H1 (cell line): ENCODE data around the gene NECAB3. TPM values are rescaled to one million over a fixed set of nuclear protein-coding genes. Genes with fewer than 3 reads are reported as not detected.

ENCODE experiments used
- CTCF ChIA-PET: fragments of 300-600 bp; sonication (Branson Sonifier 250); formaldehyde crosslinking; loops from one replicate; lab custom pipeline; 2021; ENCODE audit not compliant: partially characterized antibody; lab: Charles Lee
- POLR2A ChIA-PET: fragments of 300-600 bp; sonication (Branson Sonifier 250); formaldehyde crosslinking; loops from one replicate; lab custom pipeline; 2021; ENCODE audit warnings: inconsistent platforms; ENCODE audit not compliant: partially characterized antibody; lab: Charles Lee
- DNase-seq, 2 experiments: peaks; one replicate each; pipeline versions ENCODE4 v3.0.0 to v3.0.0-alpha.2; 2010 to 2022; ENCODE audit warnings: low spot score in 2 of 2, low read depth in 1 of 2, mixed read lengths in 1 of 2
- FAIRE-seq: peaks from 2 replicates; lab custom pipeline; 2011; peaks lifted over from hg19 to GRCh38; lab: Jason Lieb, UNC
- H2AFZ ChIP-seq: 2 replicates; pipeline ENCODE4 v1.8.1; 2012; ENCODE audit warnings: low read length, inconsistent platforms
- H2AK5ac ChIP-seq: 2 replicates; pipeline ENCODE4 v1.6.1; 2013; ENCODE audit warnings: low read depth, low read length
- H2BK120ac ChIP-seq: replicated peaks from 2 replicates; pipeline ENCODE3; 2013; ENCODE audit warnings: low read depth, low read length, inconsistent platforms
- H2BK12ac ChIP-seq: 2 replicates; pipeline ENCODE4 v1.6.1; 2013; ENCODE audit warnings: low read depth, low read length
- H2BK15ac ChIP-seq: 2 replicates; pipeline ENCODE4 v1.6.1; 2013; ENCODE audit warnings: low read length
- H2BK20ac ChIP-seq: 2 replicates; pipeline ENCODE4 v1.6.1; 2013; ENCODE audit warnings: low read length
- H2BK5ac ChIP-seq: 2 replicates; pipeline ENCODE4 v1.6.1; 2013; ENCODE audit warnings: low read depth, low read length
- H3K14ac ChIP-seq: 2 replicates; pipeline ENCODE4 v1.6.1; 2013; ENCODE audit warnings: inconsistent platforms; ENCODE audit not compliant: insufficient read length
- H3K18ac ChIP-seq: 2 replicates; pipeline ENCODE4 v1.6.1; 2013; ENCODE audit warnings: low read length; ENCODE audit errors: extremely low read depth
- H3K23ac ChIP-seq: 2 replicates; pipeline ENCODE4 v1.6.1; 2013; ENCODE audit warnings: inconsistent platforms; ENCODE audit not compliant: insufficient read length
- H3K23me2 ChIP-seq: 2 replicates; pipeline ENCODE4 v1.6.1; 2013; ENCODE audit warnings: low read depth, low read length
- H3K27ac ChIP-seq: 2 replicates; pipeline ENCODE4 v1.6.1; 2011; ENCODE audit warnings: low read depth, low read length, inconsistent platforms
- H3K27me3 ChIP-seq, 4 experiments: replicated peaks in 1 of 4; 1 replicate in 1 of 4; 2 replicates in 3 of 4; pipeline versions ENCODE4 v1.6.1 to v1.8.1; 2011 to 2013; ENCODE audit warnings: low read length in 3 of 4, mild to moderate bottlenecking in 3 of 4, inconsistent platforms in 2 of 4, mixed read lengths in 2 of 4, moderate library complexity in 1 of 4; ENCODE audit not compliant: control insufficient read depth in 3 of 4, insufficient read depth in 3 of 4; ENCODE audit errors: extremely low read depth in 1 of 4
- H3K36me3 ChIP-seq, 4 experiments: 2 replicates each; pipeline versions ENCODE4 v1.6.1 to v1.8.1; 2011 to 2013; ENCODE audit warnings: mild to moderate bottlenecking in 4 of 4, low read length in 3 of 4, moderate library complexity in 2 of 4, control low read depth in 1 of 4, inconsistent platforms in 1 of 4; ENCODE audit not compliant: insufficient read depth in 4 of 4, control insufficient read depth in 2 of 4
- H3K4ac ChIP-seq: replicated peaks from 2 replicates; pipeline ENCODE3; 2013; ENCODE audit warnings: low read length, low read depth, mixed read lengths, inconsistent platforms; ENCODE audit not compliant: insufficient read length
- H3K4me1 ChIP-seq, 4 experiments: replicated peaks in 1 of 4; 1 replicate in 1 of 4; 2 replicates in 3 of 4; pipeline versions ENCODE4 v1.6.1 to v1.8.1; 2011 to 2013; ENCODE audit warnings: low read length in 3 of 4, inconsistent platforms in 2 of 4, mixed read lengths in 1 of 4; ENCODE audit not compliant: insufficient read depth in 4 of 4, control insufficient read depth in 3 of 4
- H3K4me2 ChIP-seq, 2 experiments: 2 replicates each; pipeline versions ENCODE4 v1.6.1 to v1.8.1; 2011 to 2013; ENCODE audit warnings: low read depth in 2 of 2, low read length in 2 of 2, control low read depth in 1 of 2, inconsistent platforms in 1 of 2, mild to moderate bottlenecking in 1 of 2; ENCODE audit not compliant: insufficient read depth in 1 of 2
- H3K4me3 ChIP-seq, 4 experiments: fragments of 200-600, 300-600 bp in 1 of 4; sonication (generic), shearing (Covaris generic), sonication (Bioruptor Twin) in 1 of 4; 2 replicates each; pipeline versions ENCODE4 v1.5.1 to v1.8.1; 2011 to 2016; ENCODE audit warnings: low read length in 4 of 4, low read depth in 3 of 4, control low read depth in 2 of 4, inconsistent platforms in 2 of 4, mild to moderate bottlenecking in 2 of 4, mixed read lengths in 1 of 4, moderate library complexity in 1 of 4; ENCODE audit not compliant: insufficient read depth in 2 of 4; ENCODE audit errors: extremely low read depth in 1 of 4
- H3K56ac ChIP-seq: replicated peaks from 2 replicates; pipeline ENCODE3; 2013; ENCODE audit warnings: low read depth, mild to moderate bottlenecking, mixed read lengths, low read length, inconsistent platforms; ENCODE audit not compliant: insufficient read length
- H3K79me1 ChIP-seq: 2 replicates; pipeline ENCODE4 v1.6.1; 2013; ENCODE audit warnings: low read depth, low read length, control low read depth
- H3K79me2 ChIP-seq, 2 experiments: 2 replicates each; pipeline versions ENCODE4 v1.6.1 to v1.8.1; 2012 to 2013; ENCODE audit warnings: low read length in 2 of 2, mild to moderate bottlenecking in 2 of 2, inconsistent platforms in 1 of 2; ENCODE audit not compliant: insufficient read depth in 2 of 2, control insufficient read depth in 1 of 2
- H3K9ac ChIP-seq, 4 experiments: replicated peaks in 1 of 4; 1 replicate in 1 of 4; 2 replicates in 3 of 4; pipeline versions ENCODE4 v1.6.1 to v1.8.1; 2011 to 2013; ENCODE audit warnings: low read depth in 3 of 4, low read length in 3 of 4, control low read depth in 2 of 4, mild to moderate bottlenecking in 2 of 4, moderate library complexity in 2 of 4, inconsistent platforms in 1 of 4; ENCODE audit errors: extremely low read depth in 1 of 4
- H3K9me3 ChIP-seq, 2 experiments: 2 replicates each; pipeline versions ENCODE4 v1.6.1 to v1.8.1; 2012 to 2013; ENCODE audit warnings: mild to moderate bottlenecking in 2 of 2, moderate library complexity in 2 of 2, control low read depth in 1 of 2, inconsistent platforms in 1 of 2, low read depth in 1 of 2, low read length in 1 of 2, mixed read lengths in 1 of 2; ENCODE audit not compliant: insufficient read depth in 2 of 2
- H4K20me1 ChIP-seq, 2 experiments: replicated peaks in 1 of 2; 2 replicates each; pipeline versions ENCODE3 to v1.8.1; 2011 to 2013; ENCODE audit warnings: inconsistent platforms in 2 of 2, low read length in 2 of 2, mild to moderate bottlenecking in 1 of 2; ENCODE audit not compliant: insufficient read depth in 2 of 2, control insufficient read depth in 1 of 2
- H4K5ac ChIP-seq: 2 replicates; pipeline ENCODE4 v1.6.1; 2013; ENCODE audit warnings: low read length, low read depth, mixed read lengths, inconsistent platforms; ENCODE audit not compliant: insufficient read length
- H4K8ac ChIP-seq: 2 replicates; pipeline ENCODE4 v1.8.0; 2013; ENCODE audit warnings: mild to moderate bottlenecking, moderate library complexity, low read length, inconsistent platforms; ENCODE audit not compliant: insufficient read depth; ENCODE audit errors: extremely low read depth
- H4K91ac ChIP-seq: replicated peaks from 2 replicates; pipeline ENCODE3; 2013; ENCODE audit warnings: low read length, mixed read lengths, inconsistent platforms; ENCODE audit not compliant: insufficient read length
- BACH1 ChIP-seq: IDR thresholded peaks from 2 replicates; pipeline ENCODE4 v1.6.1; 2012; ENCODE audit warnings: low read length, improper control_type of control experiment
- CHD2 ChIP-seq: IDR thresholded peaks from 2 replicates; pipeline ENCODE4 v1.6.1; 2012; ENCODE audit warnings: low read length, improper control_type of control experiment
- GABPA ChIP-seq: IDR thresholded peaks from 2 replicates; pipeline ENCODE4 v1.6.1; 2011; ENCODE audit warnings: mild to moderate bottlenecking, low read length, moderate library complexity, borderline replicate concordance; ENCODE audit not compliant: insufficient read depth
- POLR2A ChIP-seq, 2 experiments: IDR thresholded peaks; 1 replicate in 1 of 2; 2 replicates in 1 of 2; pipeline ENCODE4 v1.6.1; 2011; ENCODE audit warnings: low read depth in 2 of 2, low read length in 2 of 2, mild to moderate bottlenecking in 2 of 2; ENCODE audit errors: control extremely low read depth in 1 of 2
- RAD21 ChIP-seq, 2 experiments: IDR thresholded peaks in 1 of 2; conservative IDR thresholded peaks in 1 of 2; 2 replicates each; pipeline ENCODE4 v1.6.1; 2011; ENCODE audit warnings: low read depth in 2 of 2, low read length in 2 of 2, improper control_type of control experiment in 1 of 2, inconsistent platforms in 1 of 2, mild to moderate bottlenecking in 1 of 2, moderate library complexity in 1 of 2
- SAP30 ChIP-seq: fragments of 300-600 bp; sonication (generic); IDR thresholded peaks from 2 replicates; pipeline ENCODE4 v1.7.1; 2012; ENCODE audit warnings: low read length, moderate library complexity, mild to moderate bottlenecking, inconsistent platforms; ENCODE audit not compliant: insufficient read depth, insufficient replicate concordance
- TAF7 ChIP-seq: optimal IDR thresholded peaks from 2 replicates; pipeline ENCODE3; 2011; ENCODE audit warnings: low read depth, mild to moderate bottlenecking, inconsistent platforms, low read length, moderate library complexity, borderline replicate concordance
- YY1 ChIP-seq: IDR thresholded peaks from 2 replicates; pipeline ENCODE4 v1.6.1; 2011; ENCODE audit warnings: low read depth, mild to moderate bottlenecking, low read length
- WGBS, 2 experiments: shearing (Covaris generic) in 1 of 2; methylation state at CpG; one replicate each; pipeline versions ENCODE4 v1.1.6 to v1.1.7; 2013 to 2015; ENCODE audit warnings: low lambda C conversion rate in 2 of 2, mixed read lengths in 2 of 2, inconsistent platforms in 1 of 2, low coverage in 1 of 2, missing lambda C conversion rate in 1 of 2; ENCODE audit not compliant: insufficient replicate concordance in 2 of 2, insufficient coverage in 1 of 2, insufficient read length in 1 of 2; ENCODE audit errors: extremely low coverage in 1 of 2, missing lambda C conversion rate in 1 of 2; 5-methylcytosine and 5-hydroxymethylcytosine counted together
- polyA plus RNA-seq, 7 experiments: library from polyadenylated mRNA; depleted of rRNA in 3 of 7; stranded (reverse) in 5 of 7; unstranded in 2 of 7; fragments of >200 nt in 5 of 7; fragments of 200-250 nt in 2 of 7; gene quantifications; 1 replicate in 5 of 7; 2 replicates in 1 of 7; 4 replicates in 1 of 7; pipeline versions ENCODE4 v1.2.1 to v1.2.3, GENCODE V29; 2011 to 2013; ENCODE audit warnings: missing spikeins in 2 of 7, mixed read lengths in 2 of 7
- total RNA-seq: library from RNA; stranded (reverse); fragmentation: NEBNext Ultra II Directional; extraction: Animal tissue kit (Norgen Biotek cat#: 25700); gene quantifications from 2 replicates; pipeline ENCODE4 v1.2.1, GENCODE V29; 2021
- TF ChIP-seq, protein P1 (sequence below): IDR thresholded peaks from 2 replicates; pipeline ENCODE4 v1.6.1; 2012; ENCODE audit warnings: low read length, inconsistent platforms
- TF ChIP-seq, protein P2 (sequence below): IDR thresholded peaks from 2 replicates; pipeline ENCODE4 v1.6.1; 2012; ENCODE audit warnings: inconsistent platforms

NECAB3 gene
- total and polyA plus RNA-seq, 2 of the 8 experiments (the other 6 are each of a cell fraction or from before 2014, with no cell fraction given) = 20.5 to 46.2 TPM

DNA sequence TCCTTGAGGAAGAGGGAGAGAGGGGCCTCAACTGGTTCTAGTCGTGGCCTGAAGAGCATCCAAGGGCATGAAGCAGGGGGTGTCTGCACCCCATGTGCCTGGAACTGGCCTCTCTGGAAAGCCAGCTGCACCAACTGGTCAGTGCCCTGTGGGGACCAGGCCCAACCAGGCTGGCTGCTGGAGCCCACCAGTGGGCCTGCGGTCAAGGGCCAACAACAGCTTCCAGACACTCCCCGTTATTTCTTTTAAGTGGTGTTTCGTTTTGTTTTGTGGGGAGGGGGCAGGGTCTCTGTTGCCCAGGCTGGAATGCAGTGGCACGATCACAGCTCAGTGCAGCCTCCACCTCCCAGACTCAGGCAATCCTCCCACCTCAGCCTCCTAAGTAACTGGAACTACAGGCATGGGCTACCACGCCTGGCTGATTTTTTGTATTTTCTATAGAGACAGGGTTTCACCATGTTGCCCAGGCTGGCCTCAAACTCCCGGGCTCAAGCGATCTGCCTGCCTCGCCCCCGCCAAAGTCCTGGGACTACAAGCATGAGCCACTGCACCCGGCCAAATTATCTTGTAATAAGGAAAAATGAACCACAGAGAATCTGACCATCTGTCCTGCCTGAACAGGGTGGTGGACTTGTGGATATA lies 24.0 kb downstream of the NECAB3 start:
- Histone ChIP-seq H2AK5ac (no peak overlapping the region), H3K14ac (no peak overlapping the region), H3K36me3 (peaks cover 0 to 2% (median 0%) of the 10 kb centered on the region in 4 experiments; a peak in 2 of 8 replicates), H3K9ac (no peak overlapping the region), H3K79me1 (no peaks in the 10 kb centered on the region), H3K23me2 (no peaks in the 10 kb centered on the region), H2BK5ac (no peak overlapping the region), H4K20me1 (peaks cover 0 to 2% of the 10 kb centered on the region in 2 experiments), H3K27ac (no peak overlapping the region), H3K56ac (no peak overlapping the region), H2AFZ (no peak overlapping the region), H4K91ac (no peak overlapping the region), H3K4me2 (no peak overlapping the region), H4K5ac (no peak overlapping the region), H4K8ac (no peak overlapping the region), H3K79me2 (no peaks in the 10 kb centered on the region), H3K23ac (no peak overlapping the region), H2BK15ac (no peak overlapping the region), H2BK120ac (no peak overlapping the region), H2BK12ac (no peak overlapping the region), H3K4ac (no peak overlapping the region), H3K18ac (no peak overlapping the region), H2BK20ac (no peak overlapping the region), H3K9me3 (no peaks in the 10 kb centered on the region), H3K4me1 (peaks cover 0 to 11% (median 1%) of the 10 kb centered on the region in 4 experiments; a peak in 4 of 7 replicates), H3K27me3 (no peaks in the 10 kb centered on the region), H3K4me3 (no peak overlapping the region)
- ChIA-PET CTCF (interaction anchor here (1.0 to 4.5 kb wide), 2 partner anchors 18 to 32 kb away, joined by 3 to 38 read pairs; partner anchors contain the start of gene ACTL10), POLR2A (interaction anchor here (1.7 kb wide), 1 partner anchor 14 kb away, joined by 6 read pairs; no protein-coding TSS in a partner anchor)
- WGBS, 2 experiments = 90% methylated on average over 11 of the region's 11 CpGs; no CpG with 5 or more reads in 1 of the 2 experiments
- DNase-seq (no peak), FAIRE-seq (no peak)
- TF ChIP-seq CHD2 = no peak
- no peak for TF ChIP-seq POLR2A (IDR thresholded peaks at IDR 0.05; ENCODE audit: control extremely low read depth in 1 of 2, low read depth in 2 of 2, low read length in 2 of 2)
- TF ChIP-seq RAD21 (IDR thresholded peaks at IDR 0.05 in 1 of 2, conservative IDR thresholded peaks at IDR 0.05 in 1 of 2; ENCODE audit: low read depth in 2 of 2, low read length in 2 of 2) = no peak
- TF ChIP-seq YY1 = no peak
- no peak for TF ChIP-seq GABPA
- no peak for TF ChIP-seq BACH1
- TF ChIP-seq TAF7 = no peak
- TF ChIP-seq SAP30 = no peak
- TF ChIP-seq, protein P1, sequence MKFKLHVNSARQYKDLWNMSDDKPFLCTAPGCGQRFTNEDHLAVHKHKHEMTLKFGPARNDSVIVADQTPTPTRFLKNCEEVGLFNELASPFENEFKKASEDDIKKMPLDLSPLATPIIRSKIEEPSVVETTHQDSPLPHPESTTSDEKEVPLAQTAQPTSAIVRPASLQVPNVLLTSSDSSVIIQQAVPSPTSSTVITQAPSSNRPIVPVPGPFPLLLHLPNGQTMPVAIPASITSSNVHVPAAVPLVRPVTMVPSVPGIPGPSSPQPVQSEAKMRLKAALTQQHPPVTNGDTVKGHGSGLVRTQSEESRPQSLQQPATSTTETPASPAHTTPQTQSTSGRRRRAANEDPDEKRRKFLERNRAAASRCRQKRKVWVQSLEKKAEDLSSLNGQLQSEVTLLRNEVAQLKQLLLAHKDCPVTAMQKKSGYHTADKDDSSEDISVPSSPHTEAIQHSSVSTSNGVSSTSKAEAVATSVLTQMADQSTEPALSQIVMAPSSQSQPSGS = no peak
- TF ChIP-seq, protein P2, sequence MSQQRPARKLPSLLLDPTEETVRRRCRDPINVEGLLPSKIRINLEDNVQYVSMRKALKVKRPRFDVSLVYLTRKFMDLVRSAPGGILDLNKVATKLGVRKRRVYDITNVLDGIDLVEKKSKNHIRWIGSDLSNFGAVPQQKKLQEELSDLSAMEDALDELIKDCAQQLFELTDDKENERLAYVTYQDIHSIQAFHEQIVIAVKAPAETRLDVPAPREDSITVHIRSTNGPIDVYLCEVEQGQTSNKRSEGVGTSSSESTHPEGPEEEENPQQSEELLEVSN = no peak
